HUES64 (cell line): ENCODE results near the gene PAM.

Source experiments
- H3K27ac ChIP-seq: 2 replicates; pipeline ENCODE4 v1.7.0; 2013; ENCODE audit warnings: low read depth, low read length, inconsistent platforms
- H3K27me3 ChIP-seq: 2 replicates; pipeline ENCODE4 v1.6.1; 2013; ENCODE audit warnings: mild to moderate bottlenecking, low read length; ENCODE audit not compliant: insufficient read depth
- H3K36me3 ChIP-seq: 2 replicates; pipeline ENCODE4 v1.6.1; 2013; ENCODE audit warnings: mild to moderate bottlenecking, low read length; ENCODE audit not compliant: insufficient read depth
- H3K4me1 ChIP-seq: 2 replicates; pipeline ENCODE4 v1.6.1; 2013; ENCODE audit warnings: mild to moderate bottlenecking, low read length, moderate library complexity; ENCODE audit not compliant: insufficient read depth
- H3K4me3 ChIP-seq: 2 replicates; pipeline ENCODE4 v1.5.1; 2013; ENCODE audit warnings: mild to moderate bottlenecking, low read length, moderate library complexity
- H3K9ac ChIP-seq: 2 replicates; pipeline ENCODE4 v1.6.1; 2013; ENCODE audit warnings: mild to moderate bottlenecking, low read depth, low read length
- H3K9me3 ChIP-seq: 2 replicates; pipeline ENCODE4 v1.6.1; 2013; ENCODE audit warnings: low read depth, low read length; ENCODE audit not compliant: insufficient read depth
- WGBS: fragments of 150-250, 120-280 bp; methylation state at CpG from one replicate; pipeline ENCODE4 v1.1.7; 2013; ENCODE audit warnings: missing lambda C conversion rate; 5-methylcytosine and 5-hydroxymethylcytosine counted together

The PAM gene

DNA sequence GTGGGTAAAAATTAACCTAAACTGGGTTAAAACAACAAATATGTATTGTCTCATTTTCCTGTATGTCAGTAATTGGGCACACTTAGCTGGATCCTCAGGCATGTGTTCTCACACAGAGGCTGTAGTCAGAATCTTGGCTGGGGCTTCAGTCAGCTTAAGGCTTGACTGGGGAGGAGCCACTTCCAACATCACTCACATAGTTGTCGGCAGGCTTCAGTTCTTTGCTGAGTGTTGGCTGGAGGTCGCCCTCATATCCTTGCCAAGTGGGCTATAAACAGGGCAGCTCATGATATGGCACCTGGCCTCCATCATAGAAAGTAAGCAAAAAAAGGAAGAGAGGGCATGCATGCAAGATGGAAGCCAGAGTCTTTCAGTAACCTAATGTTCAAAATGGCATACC lies 191.9 kb downstream of the PAM start:
- Histone ChIP-seq H3K9ac (no peak overlapping the region), H3K27me3 (no peaks in the 10 kb centered on the region), H3K9me3 (no peaks in the 10 kb centered on the region), H3K27ac (no peak overlapping the region), H3K36me3 (peaks cover 18% of the 10 kb centered on the region), H3K4me1 (no peaks in the 10 kb centered on the region), H3K4me3 (no peak overlapping the region)
- 96% methylated on average over 2 of the region's 2 CpGs for WGBS

DNA sequence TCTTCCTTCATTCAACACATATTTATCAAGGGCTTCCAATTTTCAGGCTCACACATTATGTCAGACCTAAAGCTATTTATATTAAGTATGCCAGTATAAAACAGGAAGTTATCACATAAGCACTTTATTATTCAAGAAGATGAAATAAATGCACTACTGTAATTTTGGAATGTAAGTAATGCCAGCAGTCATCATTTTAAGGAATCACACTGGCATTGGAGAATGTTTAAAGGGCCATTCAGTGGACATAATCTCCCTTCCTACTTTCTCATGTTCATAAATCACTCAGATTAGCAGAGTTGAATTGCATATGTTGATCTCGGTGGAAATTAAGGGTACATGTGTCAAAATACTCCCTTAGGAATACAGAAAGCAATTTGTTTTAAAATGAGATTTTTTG lies 200.4 kb downstream of the PAM start:
- no peaks in the 10 kb centered on the region for H3K27me3 ChIP-seq
- WGBS: 64% methylated on average over 1 of the region's 1 CpG
- peaks cover 27% of the 10 kb centered on the region for H3K36me3 ChIP-seq
- H3K27ac ChIP-seq: no peak overlapping the region
- H3K4me3 ChIP-seq: no peak overlapping the region
- no peaks in the 10 kb centered on the region for H3K9me3 ChIP-seq
- H3K9ac ChIP-seq: no peak overlapping the region
- H3K4me1 ChIP-seq: no peaks in the 10 kb centered on the region

DNA sequence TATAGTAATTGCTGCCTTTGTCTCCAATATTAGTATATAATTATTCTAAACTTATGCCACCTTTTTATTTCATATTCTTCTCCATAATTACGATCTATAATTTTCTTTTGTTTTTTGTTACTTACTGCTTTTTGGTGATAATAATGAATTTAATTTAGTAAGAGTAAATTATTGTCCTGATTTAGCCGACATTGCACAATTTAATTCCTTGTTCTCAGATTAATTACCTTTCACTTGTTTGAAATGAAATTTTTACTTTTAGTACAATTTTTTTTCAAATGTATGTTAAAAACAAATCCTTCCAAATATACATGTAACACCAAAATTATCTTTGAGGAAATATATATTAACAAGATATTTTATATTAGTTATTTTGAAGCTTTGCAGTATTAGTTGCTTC lies 201.5 kb downstream of the PAM start:
- Histone ChIP-seq H3K4me3 (no peak overlapping the region), H3K27ac (no peak overlapping the region), H3K9ac (no peak overlapping the region), H3K36me3 (peaks cover 23% of the 10 kb centered on the region; the same call in 1 of the 2 replicates), H3K27me3 (no peaks in the 10 kb centered on the region), H3K4me1 (no peaks in the 10 kb centered on the region), H3K9me3 (no peaks in the 10 kb centered on the region)
- no CpG with 5 or more reads among the region's 2 CpGs for WGBS

DNA sequence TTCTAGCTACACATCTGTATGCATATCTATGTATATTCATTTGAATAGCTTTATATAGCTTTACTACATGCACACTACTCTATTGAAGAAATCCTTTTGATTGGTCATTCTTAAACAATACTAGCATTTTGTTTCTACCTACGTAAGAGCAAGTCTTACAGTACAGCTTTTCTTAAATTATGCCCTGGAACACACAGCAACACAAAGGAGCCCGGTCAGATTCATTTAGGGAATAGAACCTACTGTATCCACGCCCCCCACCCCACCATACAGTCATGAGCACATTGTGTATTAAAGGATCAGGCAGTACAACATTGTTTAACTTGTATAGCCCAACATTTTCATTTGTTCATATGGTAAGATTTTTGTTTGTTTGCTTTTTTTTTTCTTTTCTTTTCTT lies 202.0 kb downstream of the PAM start:
- Histone ChIP-seq H3K4me1 (no peaks in the 10 kb centered on the region), H3K27ac (no peak overlapping the region), H3K27me3 (no peaks in the 10 kb centered on the region), H3K4me3 (no peak overlapping the region), H3K9ac (no peak overlapping the region), H3K36me3 (peaks cover 18% of the 10 kb centered on the region; the same call in 1 of the 2 replicates), H3K9me3 (no peaks in the 10 kb centered on the region)
- 99% methylated on average over 3 of the region's 3 CpGs for WGBS

DNA sequence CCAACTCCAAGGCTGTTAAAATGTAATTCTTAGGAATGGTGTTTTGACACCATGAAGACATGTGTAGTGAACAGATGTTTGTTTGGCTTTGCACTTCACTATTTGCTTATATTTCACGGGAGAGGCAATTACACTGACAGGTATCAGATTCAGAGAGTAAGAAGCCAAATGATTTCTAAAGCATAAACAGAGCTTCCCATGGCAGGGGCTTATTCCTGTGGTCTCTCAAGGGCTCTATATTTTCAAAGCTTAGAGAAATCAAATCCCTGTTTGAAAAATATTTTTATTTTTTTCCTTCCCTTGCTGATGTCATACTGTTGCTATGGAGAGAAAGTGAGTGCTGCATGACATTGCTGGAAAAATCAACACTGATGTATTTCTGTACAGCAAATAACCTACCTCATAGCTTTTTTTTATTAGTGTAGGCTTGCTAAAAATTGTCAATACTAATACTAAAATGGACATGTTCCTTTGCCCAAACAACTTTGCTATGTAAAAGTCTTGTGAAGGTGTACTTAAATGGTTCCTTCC lies 203.4 kb downstream of the PAM start:
- no peaks in the 10 kb centered on the region for H3K27me3 ChIP-seq
- WGBS: 96% methylated on average over 1 of the region's 1 CpG
- H3K4me3 ChIP-seq: no peak overlapping the region
- H3K4me1 ChIP-seq: no peaks in the 10 kb centered on the region
- peaks cover 11% of the 10 kb centered on the region; the same call in 1 of the 2 replicates for H3K36me3 ChIP-seq
- H3K27ac ChIP-seq: no peak overlapping the region
- H3K9me3 ChIP-seq: no peaks in the 10 kb centered on the region
- no peak overlapping the region for H3K9ac ChIP-seq

DNA sequence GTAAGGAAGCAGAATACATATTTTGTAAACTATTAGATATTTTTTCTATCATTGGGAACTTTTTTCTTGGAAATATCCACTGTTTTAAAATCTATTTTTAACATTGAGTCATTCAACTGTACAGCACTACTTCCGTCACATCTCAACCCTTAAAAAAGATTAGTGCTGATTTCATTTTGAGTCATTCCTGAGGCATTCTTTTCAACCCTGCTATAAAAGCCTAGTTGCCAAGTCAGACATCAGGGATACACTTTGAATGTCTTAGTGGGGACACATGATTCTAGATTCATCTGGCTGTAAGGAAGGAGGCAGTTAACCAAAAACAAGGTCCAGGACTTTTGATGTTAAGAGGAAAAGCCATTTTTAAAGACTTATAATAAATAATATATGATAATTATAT lies 203.9 kb downstream of the PAM start:
- Histone ChIP-seq H3K4me3 (no peak overlapping the region), H3K4me1 (no peaks in the 10 kb centered on the region), H3K27me3 (no peaks in the 10 kb centered on the region), H3K9me3 (no peaks in the 10 kb centered on the region), H3K9ac (no peak overlapping the region), H3K36me3 (peaks cover 11% of the 10 kb centered on the region; the same call in 1 of the 2 replicates), H3K27ac (no peak overlapping the region)
- 86% methylated on average over 1 of the region's 1 CpG for WGBS

DNA sequence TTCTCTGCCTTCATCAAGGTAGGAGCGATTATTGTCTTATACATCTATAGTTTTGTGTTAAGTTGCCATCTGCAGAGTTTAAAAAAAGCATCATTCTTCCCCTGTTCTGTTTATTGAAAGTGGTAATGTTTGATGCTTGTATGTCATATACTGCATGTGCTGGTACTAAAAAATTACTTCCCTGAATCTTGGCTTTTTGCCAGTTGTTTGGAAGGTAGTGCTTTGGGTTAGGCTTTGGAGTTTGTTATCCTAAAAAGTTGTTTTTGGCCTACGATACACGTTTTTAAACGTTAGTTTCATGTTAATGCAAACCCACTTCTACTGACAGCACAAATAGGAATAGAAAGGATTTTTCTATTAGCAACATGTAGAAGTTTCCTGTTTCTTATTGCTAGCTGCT lies 206.6 kb downstream of the PAM start:
- peaks cover 11% of the 10 kb centered on the region; the same call in 1 of the 2 replicates for H3K36me3 ChIP-seq
- H3K4me3 ChIP-seq: no peak overlapping the region
- H3K4me1 ChIP-seq: no peaks in the 10 kb centered on the region
- H3K9ac ChIP-seq: no peak overlapping the region
- 88% methylated on average over 3 of the region's 4 CpGs for WGBS
- no peaks in the 10 kb centered on the region for H3K9me3 ChIP-seq
- no peak overlapping the region for H3K27ac ChIP-seq
- H3K27me3 ChIP-seq: no peaks in the 10 kb centered on the region

DNA sequence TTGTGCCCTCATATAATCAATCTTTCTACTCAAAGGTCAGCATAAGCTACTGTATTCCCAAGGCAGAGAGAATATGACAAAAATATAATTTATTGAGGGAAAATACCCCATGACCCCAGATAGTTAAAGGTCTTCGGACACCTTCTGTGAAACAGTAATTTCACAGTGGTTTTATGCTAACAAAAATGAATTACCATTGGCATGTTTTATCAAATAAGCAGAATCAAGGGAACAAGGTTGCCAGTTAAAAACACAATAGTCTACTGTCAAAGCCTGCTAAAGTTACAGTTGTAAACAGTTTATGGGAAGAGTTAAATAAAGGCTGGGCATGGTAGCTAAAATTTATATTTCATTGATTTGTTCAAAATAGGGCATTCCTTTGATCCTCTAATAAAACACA lies 210.5 kb downstream of the PAM start:
- H3K4me3 ChIP-seq: no peak overlapping the region
- H3K9me3 ChIP-seq: no peaks in the 10 kb centered on the region
- 88% methylated on average over 1 of the region's 1 CpG for WGBS
- no peaks in the 10 kb centered on the region for H3K27me3 ChIP-seq
- no peaks in the 10 kb centered on the region for H3K4me1 ChIP-seq
- no peak overlapping the region for H3K9ac ChIP-seq
- no peak overlapping the region for H3K27ac ChIP-seq
- peaks cover 9% of the 10 kb centered on the region; the same call in 1 of the 2 replicates for H3K36me3 ChIP-seq

DNA sequence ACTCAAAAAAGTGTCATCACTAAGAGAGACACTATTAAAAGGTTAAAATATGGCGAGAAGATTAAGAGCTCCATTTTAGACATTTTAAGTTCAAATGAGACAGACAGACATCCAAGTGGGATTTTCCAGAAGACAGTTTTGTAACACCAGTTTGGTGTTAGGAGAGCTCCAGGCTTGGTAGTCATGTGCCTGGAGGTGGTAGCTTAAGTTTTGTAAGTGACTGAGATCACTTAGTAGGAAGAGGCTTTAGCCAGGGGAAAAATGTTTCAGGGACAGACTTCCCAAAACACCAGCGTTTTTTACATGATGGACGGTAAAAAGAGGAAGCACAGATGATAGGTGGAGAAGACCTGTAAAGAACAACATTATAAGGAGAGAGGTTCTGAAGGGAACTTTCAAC lies 214.5 kb downstream of the PAM start:
- Histone ChIP-seq H3K9me3 (no peaks in the 10 kb centered on the region), H3K36me3 (peaks cover 5% of the 10 kb centered on the region; the same call in 1 of the 2 replicates), H3K4me1 (no peaks in the 10 kb centered on the region), H3K9ac (no peak overlapping the region), H3K27ac (no peak overlapping the region), H3K27me3 (no peaks in the 10 kb centered on the region), H3K4me3 (no peak overlapping the region)
- 94% methylated on average over 3 of the region's 3 CpGs for WGBS

DNA sequence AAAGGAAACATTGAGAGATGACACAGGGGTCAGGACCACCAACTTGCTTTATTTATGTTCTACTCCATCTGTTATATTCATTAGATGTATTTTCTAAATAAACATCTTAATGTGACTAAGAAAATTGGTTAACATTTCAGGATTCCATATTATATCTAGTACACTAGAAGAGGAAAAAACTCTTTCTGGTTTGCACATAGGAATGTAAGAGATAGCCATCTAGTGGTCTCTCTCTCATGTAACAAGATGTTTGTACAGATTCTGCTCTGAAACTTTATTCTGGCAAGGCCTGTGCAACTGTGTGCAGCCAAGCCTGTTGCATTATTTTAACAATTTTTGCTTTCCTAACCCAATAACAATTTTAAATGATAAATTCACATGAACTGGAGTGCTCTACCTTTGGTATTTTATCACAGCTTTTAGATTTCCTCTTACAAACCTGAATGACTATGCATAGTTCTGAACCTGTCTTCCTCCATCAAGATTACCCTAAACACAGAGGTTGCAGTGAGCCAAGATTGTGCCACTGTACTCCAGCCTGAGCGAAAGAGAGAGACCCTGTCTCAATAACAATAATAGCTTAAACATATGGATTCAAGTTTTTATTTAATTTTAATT lies 216.7 kb downstream of the PAM start:
- no peaks in the 10 kb centered on the region for H3K27me3 ChIP-seq
- WGBS: no CpG with 5 or more reads among the region's 1 CpG
- H3K36me3 ChIP-seq: peaks cover 5% of the 10 kb centered on the region; the same call in 1 of the 2 replicates
- no peak overlapping the region for H3K4me3 ChIP-seq
- H3K9ac ChIP-seq: no peak overlapping the region
- H3K9me3 ChIP-seq: no peaks in the 10 kb centered on the region
- no peak overlapping the region for H3K27ac ChIP-seq
- no peaks in the 10 kb centered on the region for H3K4me1 ChIP-seq

DNA sequence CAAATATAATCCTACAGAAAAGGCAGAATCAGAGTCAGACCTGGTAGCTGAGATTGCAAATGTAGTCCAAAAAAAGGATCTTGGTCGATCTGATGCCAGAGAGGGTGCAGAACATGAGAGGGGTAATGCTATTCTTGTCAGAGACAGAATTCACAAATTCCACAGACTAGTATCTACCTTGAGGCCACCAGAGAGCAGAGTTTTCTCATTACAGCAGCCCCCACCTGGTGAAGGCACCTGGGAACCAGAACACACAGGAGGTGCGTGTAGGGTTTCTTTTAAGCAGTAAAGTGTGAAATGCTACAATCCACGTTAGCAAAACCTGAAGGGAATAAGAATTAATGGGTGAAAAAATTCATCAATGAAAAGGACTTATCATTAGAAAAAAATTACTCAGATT lies 219.1 kb downstream of the PAM start:
- H3K9me3 ChIP-seq: no peaks in the 10 kb centered on the region
- H3K4me1 ChIP-seq: no peaks in the 10 kb centered on the region
- H3K4me3 ChIP-seq: no peak overlapping the region
- H3K36me3 ChIP-seq: no peaks in the 10 kb centered on the region; the same call in 1 of the 2 replicates
- no peak overlapping the region for H3K27ac ChIP-seq
- H3K27me3 ChIP-seq: no peaks in the 10 kb centered on the region
- H3K9ac ChIP-seq: no peak overlapping the region
- WGBS: 91% methylated on average over 3 of the region's 3 CpGs

DNA sequence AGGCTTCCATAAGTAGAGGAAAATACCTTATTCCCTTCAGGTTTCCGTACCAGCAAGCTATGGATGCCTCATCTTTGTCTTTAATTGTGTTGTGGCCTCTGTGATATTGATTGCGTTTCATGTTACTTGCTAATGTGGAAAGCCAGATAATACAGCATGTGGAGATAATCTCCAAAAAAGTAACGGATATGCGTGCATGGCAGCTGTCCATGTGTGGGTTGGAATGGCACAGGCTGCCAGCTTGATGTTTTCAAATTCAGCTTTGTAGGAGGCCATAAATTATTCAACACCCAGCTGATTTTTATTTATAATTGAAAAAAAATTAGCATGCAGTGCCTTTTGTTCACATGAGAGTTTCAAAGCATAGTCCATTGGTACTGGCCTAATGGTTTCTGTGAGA lies 219.9 kb downstream of the PAM start:
- Histone ChIP-seq H3K4me3 (no peak overlapping the region), H3K9me3 (no peaks in the 10 kb centered on the region), H3K27me3 (no peaks in the 10 kb centered on the region), H3K36me3 (no peaks in the 10 kb centered on the region; the same call in 1 of the 2 replicates), H3K4me1 (no peaks in the 10 kb centered on the region), H3K27ac (no peak overlapping the region), H3K9ac (no peak overlapping the region)
- 97% methylated on average over 4 of the region's 4 CpGs for WGBS
